ENCODE measurements around the gene ZNF205.

DNA sequence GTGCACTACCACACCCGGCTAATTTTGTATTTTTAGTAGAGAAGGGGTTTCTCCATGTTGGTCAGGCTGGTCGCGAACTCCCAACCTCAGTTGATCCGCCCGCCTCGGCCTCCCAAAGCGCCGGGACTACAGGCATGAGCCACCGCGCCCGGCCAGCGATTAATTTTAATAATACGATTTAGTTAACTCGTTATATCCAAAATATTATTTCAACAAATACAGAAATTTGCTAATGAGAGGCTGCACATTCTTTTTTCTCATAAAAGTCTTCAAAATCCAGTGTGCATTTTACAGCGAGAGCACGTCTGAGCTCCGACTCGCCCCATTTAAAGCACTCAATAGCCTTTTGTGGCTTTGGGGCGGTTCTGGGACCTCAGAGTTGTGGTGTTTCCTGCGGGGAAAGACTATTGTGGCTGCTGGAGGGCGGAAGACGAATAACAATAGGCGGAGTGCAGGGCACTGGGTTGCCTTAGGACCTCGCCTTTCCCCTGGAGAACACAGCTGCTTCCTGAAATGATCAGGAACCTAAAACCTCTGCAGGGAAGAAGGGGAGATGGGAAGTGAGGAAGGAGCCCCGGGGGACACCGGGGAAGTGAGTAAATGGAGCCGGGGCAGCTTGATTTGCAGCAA lies 10.4 kb upstream of the ZNF205 start:
- no peak for TF ChIP-seq CTCF (IDR thresholded peaks at IDR 0.05)
- peak; percentile 50 for TF ChIP-seq EZH2 (IDR thresholded peaks at IDR 0.05)
